GM12878 (cell line): ENCODE data around the gene ANAPC10. TPM values are rescaled to one million over a fixed set of nuclear protein-coding genes. Genes with fewer than 3 reads are reported as not detected.

Experiments
- ATAC-seq: fragments of 200-7000 bp; cut with Tn5 transposase; 3 replicates; pipeline ENCODE4 v1.9.1; 2020; ENCODE audit warnings: mild to moderate bottlenecking, moderate library complexity
- BruUV-seq: library from RNA; stranded (reverse); fragments of 400-500 nt; replicated peaks from 2 replicates; lab custom pipeline; 2021; lab: Mats Ljungman, UMichigan
- CTCF ChIA-PET: fragments of 300-600 bp; sonication (Branson Sonifier 250); formaldehyde crosslinking; extraction: SDS; loops from one replicate; lab custom pipeline; 2021; ENCODE audit warnings: inconsistent platforms; lab: Yijun Ruan, JAX
- POLR2A ChIA-PET: fragments of 350-600 bp; formaldehyde crosslinking; extraction: SDS; loops from one replicate; lab custom pipeline; 2021; ENCODE audit warnings: inconsistent platforms; lab: Charles Lee
- RAD21 ChIA-PET: fragments of 300-600 bp; sonication (Branson Sonifier 250); formaldehyde crosslinking; loops from one replicate; lab custom pipeline; 2023; ENCODE audit warnings: antibody characterized with exemption; ENCODE audit not compliant: unreplicated experiment; lab: Charles Lee
- SMC1A ChIA-PET: fragments of 300-600 bp; sonication (Branson Sonifier 250); formaldehyde crosslinking; loops from one replicate; lab custom pipeline; 2023; ENCODE audit not compliant: unreplicated experiment, uncharacterized antibody; lab: Charles Lee
- DNase-seq: peaks from one replicate; pipeline ENCODE4 v3.0.0-alpha.2; 2011; ENCODE audit warnings: low read depth, low spot score
- FAIRE-seq: peaks from 3 replicates; lab custom pipeline; 2011; peaks lifted over from hg19 to GRCh38; lab: Jason Lieb, UNC
- H2AFZ ChIP-seq: 2 replicates; pipeline ENCODE4 v1.6.0; 2011; ENCODE audit warnings: low read depth, low read length, control low read depth; ENCODE audit not compliant: control insufficient read depth
- H3K27ac ChIP-seq: 2 replicates; pipeline ENCODE4 v1.5.1; 2011; ENCODE audit warnings: control low read depth; ENCODE audit not compliant: control insufficient read depth, insufficient read depth
- H3K27me3 ChIP-seq, 2 experiments: replicated peaks in 1 of 2; 2 replicates each; pipeline versions ENCODE4 v1.6.0 to v1.6.1; 2011; ENCODE audit warnings: low read length in 1 of 2; ENCODE audit not compliant: control insufficient read depth in 2 of 2, insufficient read depth in 2 of 2
- H3K36me3 ChIP-seq, 2 experiments: 2 replicates each; pipeline ENCODE4 v1.5.1; 2011; ENCODE audit warnings: low read length in 1 of 2; ENCODE audit not compliant: control insufficient read depth in 2 of 2, insufficient read depth in 2 of 2
- H3K4me1 ChIP-seq: 2 replicates; pipeline ENCODE4 v1.6.1; 2011; ENCODE audit warnings: mild to moderate bottlenecking, low read length, moderate library complexity, mixed read lengths; ENCODE audit not compliant: control insufficient read depth, insufficient read depth
- H3K4me2 ChIP-seq: 2 replicates; pipeline ENCODE4 v1.6.0; 2011; ENCODE audit warnings: control low read depth; ENCODE audit not compliant: control insufficient read depth, insufficient read depth
- H3K4me3 ChIP-seq: fragments of 200-600 bp; sonication (generic); 2 replicates; pipeline ENCODE4 v1.5.1; 2016
- H3K79me2 ChIP-seq: 2 replicates; pipeline ENCODE4 v1.6.0; 2011; ENCODE audit warnings: low read length; ENCODE audit not compliant: control insufficient read depth, insufficient read depth
- H3K9ac ChIP-seq: 2 replicates; pipeline ENCODE4 v1.8.0; 2011; ENCODE audit warnings: low read length, control low read depth, mixed read lengths; ENCODE audit not compliant: control insufficient read depth, insufficient read depth
- H3K9me3 ChIP-seq: replicated peaks from 3 replicates; pipeline ENCODE4 v1.5.1; 2011; ENCODE audit warnings: mild to moderate bottlenecking, low read length; ENCODE audit not compliant: control insufficient read depth, insufficient read depth
- H4K20me1 ChIP-seq: 2 replicates; pipeline ENCODE4 v1.6.0; 2011; ENCODE audit not compliant: control insufficient read depth, insufficient read depth
- CHD1 ChIP-seq: IDR thresholded peaks from 2 replicates; pipeline ENCODE4 v1.6.1; 2012; ENCODE audit warnings: low read depth, low read length, improper control_type of control experiment
- ESRRA ChIP-seq: IDR thresholded peaks from 2 replicates; pipeline ENCODE4 v1.6.1; 2012; ENCODE audit warnings: mild to moderate bottlenecking, low read length, improper control_type of control experiment
- FOS ChIP-seq: IDR thresholded peaks from 3 replicates; pipeline ENCODE4 v1.6.1; 2011; ENCODE audit warnings: borderline replicate concordance; ENCODE audit not compliant: insufficient read length; ENCODE audit errors: extremely low read depth
- NR2C1 ChIP-seq: fragments of 450-650 bp; IDR thresholded peaks from 2 replicates; pipeline ENCODE4 v1.6.1; 2017; ENCODE audit warnings: antibody characterized with exemption, mild to moderate bottlenecking, moderate library complexity
- RAD21 ChIP-seq: IDR thresholded peaks from 2 replicates; pipeline ENCODE4 v1.6.1; 2011; ENCODE audit warnings: mild to moderate bottlenecking, low read depth, low read length, moderate library complexity; ENCODE audit not compliant: insufficient read depth
- RB1 ChIP-seq: fragments of 450-650 bp; formaldehyde crosslinking; IDR thresholded peaks from 2 replicates; pipeline ENCODE4 v1.6.1; 2017; ENCODE audit warnings: mild to moderate bottlenecking, borderline replicate concordance
- ZNF622 ChIP-seq: fragments of 450-650 bp; IDR thresholded peaks from 2 replicates; pipeline ENCODE4 v1.6.1; 2017; ENCODE audit warnings: mild to moderate bottlenecking, inconsistent platforms
- WGBS: methylation state at CpG from one replicate; pipeline ENCODE4 v1.1.6; 2016; ENCODE audit warnings: low lambda C conversion rate; ENCODE audit not compliant: insufficient replicate concordance, insufficient coverage; ENCODE audit errors: missing lambda C conversion rate; 5-methylcytosine and 5-hydroxymethylcytosine counted together
- in situ Hi-C: fragments of 300-500 bp; cut with MboI; formaldehyde crosslinking; loops from 9 replicates; pipeline ENCODE4 v1.14.3; 2018; ENCODE audit warnings: mixed read lengths
- intact Hi-C: fragments of 100-400 bp; cut with micrococcal nuclease; formaldehyde crosslinking; loops from one replicate; pipeline ENCODE4 v1.14.2; 2022; ENCODE audit not compliant: unreplicated experiment
- polyA plus RNA-seq, 11 experiments: library from polyadenylated mRNA; depleted of rRNA in 4 of 11; unstranded in 6 of 11; stranded (reverse) in 5 of 11; fragments of >200 nt; fragmentation: Nextera tagmentation in 4 of 11; fragmentation: Illumina TruSeq in 1 of 11; extraction: Ambion mirVana in 4 of 11; extraction: Trizol in 1 of 11; gene quantifications; 1 replicate in 1 of 11; 2 replicates in 10 of 11; pipeline versions ENCODE4 v1.2.1 to v1.2.3, GENCODE V29; 2011 to 2016; ENCODE audit warnings: inconsistent platforms in 2 of 11, missing spikeins in 2 of 11, low read depth in 1 of 11
- total RNA-seq, 4 experiments: library from RNA; depleted of rRNA in 3 of 4; stranded (reverse); fragments of >200 nt in 3 of 4; fragmentation: Illumina TruSeq in 1 of 4; extraction: Trizol in 1 of 4; gene quantifications; 2 replicates each; pipeline versions ENCODE4 v1.2.1 to v1.2.3, GENCODE V29; 2013 to 2021
- TF ChIP-seq, protein P1 (sequence below): IDR thresholded peaks from 2 replicates; pipeline ENCODE4 v1.6.1; 2012; ENCODE audit warnings: low read length, inconsistent platforms
- TF ChIP-seq, protein P2 (sequence below): fragments of 450-650 bp; IDR thresholded peaks from 2 replicates; pipeline ENCODE4 v1.6.1; 2014; ENCODE audit warnings: mild to moderate bottlenecking
- TF ChIP-seq, protein P3 (sequence below): IDR thresholded peaks from 2 replicates; pipeline ENCODE4 v1.6.1; 2012; ENCODE audit warnings: low read depth, low read length, improper control_type of control experiment
- TF ChIP-seq, protein P4 (sequence below): IDR thresholded peaks from 2 replicates; pipeline ENCODE4 v1.6.1; 2011; ENCODE audit warnings: borderline replicate concordance, low read depth, mild to moderate bottlenecking, moderate library complexity, mixed read lengths, low read length; ENCODE audit not compliant: insufficient read depth; ENCODE audit errors: extremely low read length

Gene ANAPC10
- total and polyA plus RNA-seq, 10 of the 15 experiments (the other 5 are each of a cell fraction or from before 2014, with no cell fraction given), result 23.8 to 73.7 (median 48.5) TPM

DNA sequence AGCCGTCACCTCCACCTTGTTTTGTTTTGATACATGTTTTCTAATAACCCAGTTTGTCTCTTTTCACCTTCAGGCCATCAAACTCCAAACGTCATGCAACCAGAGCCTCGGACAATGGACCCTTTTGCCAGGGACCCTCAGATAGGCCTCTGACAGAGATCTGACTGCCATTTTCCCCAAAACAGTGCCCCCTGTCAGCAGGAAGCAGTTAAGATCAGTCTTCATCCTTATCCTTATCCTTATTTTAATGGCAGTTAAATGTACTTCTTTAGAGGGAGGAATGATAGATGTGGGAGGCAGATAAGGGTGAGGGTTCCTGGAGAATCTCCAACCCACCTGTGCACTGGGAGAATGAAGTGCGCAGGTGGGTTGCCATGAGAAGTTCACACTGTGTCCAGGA, 135.7 kb downstream of the ANAPC10 start:
- 52% methylated on average over 4 of the region's 4 CpGs for WGBS
- CTCF ChIA-PET, result no interaction called here
- peaks cover 9% of the 10 kb centered on the region; the same call in 1 of the 2 replicates for H3K4me1 ChIP-seq

DNA sequence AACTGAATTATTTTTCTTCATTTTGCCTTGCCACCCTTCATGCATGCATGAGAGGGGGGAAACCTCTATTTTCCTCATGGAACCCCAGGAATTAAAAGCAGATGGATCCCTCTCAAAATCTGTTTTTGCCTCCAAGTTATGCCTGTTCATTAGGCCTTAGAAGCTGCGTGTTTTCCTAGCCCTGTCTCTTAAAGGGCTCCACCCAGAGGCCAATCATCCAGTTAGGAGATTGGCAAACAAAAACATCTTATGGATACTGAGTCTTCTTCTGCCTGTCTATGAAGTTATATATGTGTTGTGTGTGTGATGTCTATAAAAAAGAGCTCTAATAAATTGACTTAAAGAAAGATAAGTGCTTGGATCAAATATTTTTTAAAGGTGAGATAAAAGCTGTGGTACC, 142.9 kb downstream of the ANAPC10 start:
- no peaks in the 10 kb centered on the region for H3K36me3 ChIP-seq
- CTCF ChIA-PET, result interaction anchor here (0.6 to 1.8 kb wide), 3 partner anchors 10 to 123 kb away, joined by 3 to 8 read pairs (median 3); no protein-coding TSS in a partner anchor
- H4K20me1 ChIP-seq, result no peaks in the 10 kb centered on the region
- intact Hi-C loops, result no loop called here
- RAD21 ChIA-PET, result no interaction called here
- DNase-seq, result no peak
- TF ChIP-seq CHD1 (no peak), ZNF622 (no peak), RB1 (no peak), RAD21 (no peak), ESRRA (no peak), FOS (no peak)
- TF ChIP-seq, protein P1, sequence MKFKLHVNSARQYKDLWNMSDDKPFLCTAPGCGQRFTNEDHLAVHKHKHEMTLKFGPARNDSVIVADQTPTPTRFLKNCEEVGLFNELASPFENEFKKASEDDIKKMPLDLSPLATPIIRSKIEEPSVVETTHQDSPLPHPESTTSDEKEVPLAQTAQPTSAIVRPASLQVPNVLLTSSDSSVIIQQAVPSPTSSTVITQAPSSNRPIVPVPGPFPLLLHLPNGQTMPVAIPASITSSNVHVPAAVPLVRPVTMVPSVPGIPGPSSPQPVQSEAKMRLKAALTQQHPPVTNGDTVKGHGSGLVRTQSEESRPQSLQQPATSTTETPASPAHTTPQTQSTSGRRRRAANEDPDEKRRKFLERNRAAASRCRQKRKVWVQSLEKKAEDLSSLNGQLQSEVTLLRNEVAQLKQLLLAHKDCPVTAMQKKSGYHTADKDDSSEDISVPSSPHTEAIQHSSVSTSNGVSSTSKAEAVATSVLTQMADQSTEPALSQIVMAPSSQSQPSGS, result no peak
- TF ChIP-seq, protein P2, sequence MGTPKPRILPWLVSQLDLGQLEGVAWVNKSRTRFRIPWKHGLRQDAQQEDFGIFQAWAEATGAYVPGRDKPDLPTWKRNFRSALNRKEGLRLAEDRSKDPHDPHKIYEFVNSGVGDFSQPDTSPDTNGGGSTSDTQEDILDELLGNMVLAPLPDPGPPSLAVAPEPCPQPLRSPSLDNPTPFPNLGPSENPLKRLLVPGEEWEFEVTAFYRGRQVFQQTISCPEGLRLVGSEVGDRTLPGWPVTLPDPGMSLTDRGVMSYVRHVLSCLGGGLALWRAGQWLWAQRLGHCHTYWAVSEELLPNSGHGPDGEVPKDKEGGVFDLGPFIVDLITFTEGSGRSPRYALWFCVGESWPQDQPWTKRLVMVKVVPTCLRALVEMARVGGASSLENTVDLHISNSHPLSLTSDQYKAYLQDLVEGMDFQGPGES, result no peak
- TF ChIP-seq, protein P3, sequence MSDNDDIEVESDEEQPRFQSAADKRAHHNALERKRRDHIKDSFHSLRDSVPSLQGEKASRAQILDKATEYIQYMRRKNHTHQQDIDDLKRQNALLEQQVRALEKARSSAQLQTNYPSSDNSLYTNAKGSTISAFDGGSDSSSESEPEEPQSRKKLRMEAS, result no peak
- TF ChIP-seq, protein P4, sequence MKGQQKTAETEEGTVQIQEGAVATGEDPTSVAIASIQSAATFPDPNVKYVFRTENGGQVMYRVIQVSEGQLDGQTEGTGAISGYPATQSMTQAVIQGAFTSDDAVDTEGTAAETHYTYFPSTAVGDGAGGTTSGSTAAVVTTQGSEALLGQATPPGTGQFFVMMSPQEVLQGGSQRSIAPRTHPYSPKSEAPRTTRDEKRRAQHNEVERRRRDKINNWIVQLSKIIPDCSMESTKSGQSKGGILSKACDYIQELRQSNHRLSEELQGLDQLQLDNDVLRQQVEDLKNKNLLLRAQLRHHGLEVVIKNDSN, result no peak
- TF ChIP-seq, all 136 proteins: peak for 0
- Histone ChIP-seq H2AFZ (no peak overlapping the region), H3K4me3 (no peak overlapping the region), H3K4me1 (no peaks in the 10 kb centered on the region), H3K27me3 (no peaks in the 10 kb centered on the region), H3K79me2 (no peaks in the 10 kb centered on the region), H3K9ac (no peak overlapping the region), H3K9me3 (no peaks in the 10 kb centered on the region; the same call in 1 of the 3 replicates), H3K27ac (no peak overlapping the region), H3K4me2 (no peak overlapping the region)
- BruUV-seq, result no TSS peak
- 0% methylated on average over 1 of the region's 1 CpG for WGBS
- ChIA-PET POLR2A (no interaction called here), SMC1A (interaction anchor here (0.7 to 1.3 kb wide), 3 partner anchors 10 to 94 kb away, joined by 3 to 4 read pairs (median 3); no protein-coding TSS in a partner anchor)
- in situ Hi-C loops, result no loop called here
- ATAC-seq (no peak), FAIRE-seq (no peak)

More for the DNA sequence above, 135.7 kb downstream of the ANAPC10 start:
- Histone ChIP-seq H4K20me1 (no peaks in the 10 kb centered on the region), H3K4me2 (no peak overlapping the region), H3K79me2 (no peaks in the 10 kb centered on the region), H3K4me3 (no peak overlapping the region), H3K9ac (no peak overlapping the region), H3K9me3 (no peaks in the 10 kb centered on the region; the same call in 2 of the 3 replicates), H3K27ac (no peak overlapping the region), H2AFZ (no peak overlapping the region), H3K27me3 (no peaks in the 10 kb centered on the region), H3K36me3 (no peaks in the 10 kb centered on the region)
- POLR2A ChIA-PET, result no interaction called here
- intact Hi-C loops (no loop called here), in situ Hi-C loops (no loop called here)
- SMC1A ChIA-PET, result no interaction called here
- BruUV-seq, result no TSS peak
- RAD21 ChIA-PET, result no interaction called here
- ATAC-seq (no peak), FAIRE-seq (no peak), DNase-seq (no peak)
- TF ChIP-seq NR2C1, result no peak
- TF ChIP-seq, all 136 proteins: peak for 0
